GM12878 (cell line): ENCODE data around the gene SNCB. TPM values are rescaled to one million over a fixed set of nuclear protein-coding genes. Genes with fewer than 3 reads are reported as not detected.

ENCODE experiments used
- ATAC-seq: fragments of 200-7000 bp; cut with Tn5 transposase; 3 replicates; pipeline ENCODE4 v1.9.1; 2020; ENCODE audit warnings: mild to moderate bottlenecking, moderate library complexity
- BruUV-seq: library from RNA; stranded (reverse); fragments of 400-500 nt; replicated peaks from 2 replicates; lab custom pipeline; 2021; lab: Mats Ljungman, UMichigan
- CTCF ChIA-PET: fragments of 300-600 bp; sonication (Branson Sonifier 250); formaldehyde crosslinking; extraction: SDS; loops from one replicate; lab custom pipeline; 2021; ENCODE audit warnings: inconsistent platforms; lab: Yijun Ruan, JAX
- POLR2A ChIA-PET: fragments of 350-600 bp; formaldehyde crosslinking; extraction: SDS; loops from one replicate; lab custom pipeline; 2021; ENCODE audit warnings: inconsistent platforms; lab: Charles Lee
- RAD21 ChIA-PET: fragments of 300-600 bp; sonication (Branson Sonifier 250); formaldehyde crosslinking; loops from one replicate; lab custom pipeline; 2023; ENCODE audit warnings: antibody characterized with exemption; ENCODE audit not compliant: unreplicated experiment; lab: Charles Lee
- SMC1A ChIA-PET: fragments of 300-600 bp; sonication (Branson Sonifier 250); formaldehyde crosslinking; loops from one replicate; lab custom pipeline; 2023; ENCODE audit not compliant: unreplicated experiment, uncharacterized antibody; lab: Charles Lee
- DNase-seq: peaks from one replicate; pipeline ENCODE4 v3.0.0-alpha.2; 2011; ENCODE audit warnings: low read depth, low spot score
- FAIRE-seq: peaks from 3 replicates; lab custom pipeline; 2011; peaks lifted over from hg19 to GRCh38; lab: Jason Lieb, UNC
- H2AFZ ChIP-seq: 2 replicates; pipeline ENCODE4 v1.6.0; 2011; ENCODE audit warnings: low read depth, low read length, control low read depth; ENCODE audit not compliant: control insufficient read depth
- H3K27ac ChIP-seq: 2 replicates; pipeline ENCODE4 v1.5.1; 2011; ENCODE audit warnings: control low read depth; ENCODE audit not compliant: control insufficient read depth, insufficient read depth
- H3K27me3 ChIP-seq, 2 experiments: replicated peaks in 1 of 2; 2 replicates each; pipeline versions ENCODE4 v1.6.0 to v1.6.1; 2011; ENCODE audit warnings: low read length in 1 of 2; ENCODE audit not compliant: control insufficient read depth in 2 of 2, insufficient read depth in 2 of 2
- H3K36me3 ChIP-seq, 2 experiments: 2 replicates each; pipeline ENCODE4 v1.5.1; 2011; ENCODE audit warnings: low read length in 1 of 2; ENCODE audit not compliant: control insufficient read depth in 2 of 2, insufficient read depth in 2 of 2
- H3K4me1 ChIP-seq: 2 replicates; pipeline ENCODE4 v1.6.1; 2011; ENCODE audit warnings: mild to moderate bottlenecking, low read length, moderate library complexity, mixed read lengths; ENCODE audit not compliant: control insufficient read depth, insufficient read depth
- H3K4me2 ChIP-seq: 2 replicates; pipeline ENCODE4 v1.6.0; 2011; ENCODE audit warnings: control low read depth; ENCODE audit not compliant: control insufficient read depth, insufficient read depth
- H3K4me3 ChIP-seq: fragments of 200-600 bp; sonication (generic); 2 replicates; pipeline ENCODE4 v1.5.1; 2016
- H3K79me2 ChIP-seq: 2 replicates; pipeline ENCODE4 v1.6.0; 2011; ENCODE audit warnings: low read length; ENCODE audit not compliant: control insufficient read depth, insufficient read depth
- H3K9ac ChIP-seq: 2 replicates; pipeline ENCODE4 v1.8.0; 2011; ENCODE audit warnings: low read length, control low read depth, mixed read lengths; ENCODE audit not compliant: control insufficient read depth, insufficient read depth
- H3K9me3 ChIP-seq: replicated peaks from 3 replicates; pipeline ENCODE4 v1.5.1; 2011; ENCODE audit warnings: mild to moderate bottlenecking, low read length; ENCODE audit not compliant: control insufficient read depth, insufficient read depth
- H4K20me1 ChIP-seq: 2 replicates; pipeline ENCODE4 v1.6.0; 2011; ENCODE audit not compliant: control insufficient read depth, insufficient read depth
- BHLHE40 ChIP-seq, 2 experiments: fragments of 450-650 bp in 1 of 2; IDR thresholded peaks; 2 replicates each; pipeline ENCODE4 v1.6.1; 2011 to 2017; ENCODE audit warnings: low read depth in 2 of 2, borderline replicate concordance in 1 of 2, improper control_type of control experiment in 1 of 2, low read length in 1 of 2, mild to moderate bottlenecking in 1 of 2
- CBFB ChIP-seq: IDR thresholded peaks from 2 replicates; pipeline ENCODE4 v1.6.1; 2016; ENCODE audit warnings: antibody characterized with exemption, low read depth
- CBX5 ChIP-seq: sonication (generic); IDR thresholded peaks from 2 replicates; pipeline ENCODE4 v1.6.1; 2016; ENCODE audit warnings: low read depth, moderate library complexity, mild to moderate bottlenecking, inconsistent platforms
- CREM ChIP-seq: IDR thresholded peaks from 2 replicates; pipeline ENCODE4 v1.6.1; 2014; ENCODE audit warnings: antibody characterized with exemption, low read depth
- EGR1 ChIP-seq, 2 experiments: IDR thresholded peaks; 1 replicate in 1 of 2; 2 replicates in 1 of 2; pipeline ENCODE4 v1.6.1; 2011 to 2012; ENCODE audit warnings: low read depth in 2 of 2, low read length in 2 of 2, borderline replicate concordance in 1 of 2, mild to moderate bottlenecking in 1 of 2, moderate library complexity in 1 of 2
- IRF5 ChIP-seq: fragments of 450-650 bp; IDR thresholded peaks from 2 replicates; pipeline ENCODE4 v1.6.1; 2017; ENCODE audit warnings: borderline replicate concordance
- LARP7 ChIP-seq: fragments of 450-650 bp; IDR thresholded peaks from 2 replicates; pipeline ENCODE4 v1.6.1; 2017; ENCODE audit warnings: mild to moderate bottlenecking
- MTA2 ChIP-seq: fragments of 450-650 bp; IDR thresholded peaks from 2 replicates; pipeline ENCODE4 v1.6.1; 2016; ENCODE audit warnings: low read depth, mild to moderate bottlenecking, moderate library complexity
- NBN ChIP-seq: fragments of 450-650 bp; IDR thresholded peaks from 2 replicates; pipeline ENCODE4 v1.6.1; 2016
- NRF1 ChIP-seq: conservative IDR thresholded peaks from 2 replicates; pipeline ENCODE4 v1.6.1; 2011; ENCODE audit warnings: mild to moderate bottlenecking, low read depth, low read length, improper control_type of control experiment
- POLR2A ChIP-seq: IDR thresholded peaks from 2 replicates; pipeline ENCODE4 v1.6.1; 2011; ENCODE audit warnings: low read depth, mild to moderate bottlenecking, low read length
- RFX5 ChIP-seq: IDR thresholded peaks from 2 replicates; pipeline ENCODE4 v1.6.1; 2011; ENCODE audit warnings: low read depth, low read length, improper control_type of control experiment
- SUPT20H ChIP-seq: IDR thresholded peaks from 2 replicates; pipeline ENCODE4 v1.6.1; 2011; ENCODE audit warnings: low read depth, mild to moderate bottlenecking, low read length, moderate library complexity, borderline replicate concordance; ENCODE audit not compliant: control insufficient read depth
- TCF3 ChIP-seq: IDR thresholded peaks from 2 replicates; pipeline ENCODE4 v1.6.1; 2012; ENCODE audit warnings: low read depth, mild to moderate bottlenecking, low read length, borderline replicate concordance; ENCODE audit not compliant: insufficient read depth
- ZNF622 ChIP-seq: fragments of 450-650 bp; IDR thresholded peaks from 2 replicates; pipeline ENCODE4 v1.6.1; 2017; ENCODE audit warnings: mild to moderate bottlenecking, inconsistent platforms
- ZNF687 ChIP-seq: fragments of 450-650 bp; IDR thresholded peaks from 2 replicates; pipeline ENCODE4 v1.6.1; 2017; ENCODE audit warnings: mild to moderate bottlenecking, moderate library complexity
- ZZZ3 ChIP-seq: IDR thresholded peaks from 2 replicates; pipeline ENCODE4 v1.6.1; 2011; ENCODE audit warnings: low read depth; ENCODE audit not compliant: control insufficient read depth, insufficient read length
- WGBS: methylation state at CpG from one replicate; pipeline ENCODE4 v1.1.6; 2016; ENCODE audit warnings: low lambda C conversion rate; ENCODE audit not compliant: insufficient replicate concordance, insufficient coverage; ENCODE audit errors: missing lambda C conversion rate; 5-methylcytosine and 5-hydroxymethylcytosine counted together
- in situ Hi-C: fragments of 300-500 bp; cut with MboI; formaldehyde crosslinking; loops from 9 replicates; pipeline ENCODE4 v1.14.3; 2018; ENCODE audit warnings: mixed read lengths
- intact Hi-C: fragments of 100-400 bp; cut with micrococcal nuclease; formaldehyde crosslinking; loops from one replicate; pipeline ENCODE4 v1.14.2; 2022; ENCODE audit not compliant: unreplicated experiment
- polyA plus RNA-seq, 11 experiments: library from polyadenylated mRNA; depleted of rRNA in 4 of 11; unstranded in 6 of 11; stranded (reverse) in 5 of 11; fragments of >200 nt; fragmentation: Nextera tagmentation in 4 of 11; fragmentation: Illumina TruSeq in 1 of 11; extraction: Ambion mirVana in 4 of 11; extraction: Trizol in 1 of 11; gene quantifications; 1 replicate in 1 of 11; 2 replicates in 10 of 11; pipeline versions ENCODE4 v1.2.1 to v1.2.3, GENCODE V29; 2011 to 2016; ENCODE audit warnings: inconsistent platforms in 2 of 11, missing spikeins in 2 of 11, low read depth in 1 of 11
- total RNA-seq, 4 experiments: library from RNA; depleted of rRNA in 3 of 4; stranded (reverse); fragments of >200 nt in 3 of 4; fragmentation: Illumina TruSeq in 1 of 4; extraction: Trizol in 1 of 4; gene quantifications; 2 replicates each; pipeline versions ENCODE4 v1.2.1 to v1.2.3, GENCODE V29; 2013 to 2021

The SNCB gene
- total and polyA plus RNA-seq, 10 of the 15 experiments (the other 5 are each of a cell fraction or from before 2014, with no cell fraction given) = 0.75 TPM; not detected in 9

GRCh38 chr5:176643491-176644219 is 13.3 kb upstream of the SNCB start (continued):
- no peak for TF ChIP-seq CBFB
- TF ChIP-seq CREM = no peak

- H3K79me2 ChIP-seq = no peaks in the 10 kb centered on the region
- no peaks in the 10 kb centered on the region for H3K9me3 ChIP-seq
- FAIRE-seq (no peak), ATAC-seq (no peak), DNase-seq (no peak)
- peaks cover 5% of the 10 kb centered on the region for H3K4me1 ChIP-seq
- CTCF ChIA-PET = no interaction called here
- POLR2A ChIA-PET = no interaction called here
- no peaks in the 10 kb centered on the region for H4K20me1 ChIP-seq
- no peak overlapping the region for H3K4me3 ChIP-seq
- H3K27me3 ChIP-seq = no peaks in the 10 kb centered on the region
- H3K9ac ChIP-seq = no peak overlapping the region
- no peak overlapping the region for H2AFZ ChIP-seq
- no peak overlapping the region for H3K27ac ChIP-seq
- WGBS = 31% methylated on average over 11 of the region's 15 CpGs
- SMC1A ChIA-PET = interaction anchor here (1.0 kb wide), 1 partner anchor 18 kb away, joined by 3 read pairs; no protein-coding TSS in a partner anchor
- intact Hi-C loops = loop anchor here (10.0 kb wide), 1 partner anchor 228 kb away; the partner anchor contains the start of gene CLTB
- no peaks in the 10 kb centered on the region for H3K36me3 ChIP-seq
- no TSS peak for BruUV-seq
- RAD21 ChIA-PET = no interaction called here
- H3K4me2 ChIP-seq = no peak overlapping the region
- in situ Hi-C loops = no loop called here
- TF ChIP-seq CBX5 (no peak), NRF1 (no peak), BHLHE40 (IDR thresholded peaks at IDR 0.05; ENCODE audit: borderline replicate concordance in 1 of 2, low read depth in 2 of 2, low read length in 1 of 2) (no peak), TCF3 (no peak), ZZZ3 (no peak), IRF5 (no peak), EGR1 (IDR thresholded peaks at IDR 0.05; ENCODE audit: borderline replicate concordance in 1 of 2, low read depth in 2 of 2, low read length in 2 of 2) (no peak), MTA2 (no peak), SUPT20H (no peak), RFX5 (no peak), ZNF622 (no peak), ZNF687 (no peak), POLR2A (no peak), NBN (no peak), LARP7 (no peak)
Observed at GRCh38 chr5:176642675-176643490, 12.5 kb upstream of the SNCB start.
